Neural crest cell (in vitro differentiated cells): ENCODE data around the gene DVL1. TPM values are rescaled to one million over a fixed set of nuclear protein-coding genes. Genes with fewer than 3 reads are reported as not detected.

ENCODE experiments used
- DNase-seq: peaks from one replicate; pipeline ENCODE4 v3.0.0; 2021; ENCODE audit warnings: low read depth, mixed read lengths, low spot score
- H3K27ac Mint-ChIP-seq: one replicate; pipeline ENCODE4 v1.8.0; 2021; ENCODE audit warnings: mild to moderate bottlenecking, mixed read lengths; ENCODE audit not compliant: unreplicated experiment
- H3K27me3 Mint-ChIP-seq: 2 replicates; pipeline ENCODE4 v1.8.0; 2021; ENCODE audit warnings: low read depth, mild to moderate bottlenecking, mixed read lengths
- H3K36me3 Mint-ChIP-seq: 2 replicates; pipeline ENCODE4 v1.8.0; 2021; ENCODE audit warnings: low read depth, mild to moderate bottlenecking, mixed read lengths
- H3K4me1 Mint-ChIP-seq: 2 replicates; pipeline ENCODE4 v1.8.0; 2021; ENCODE audit warnings: mixed read lengths
- H3K4me3 Mint-ChIP-seq: one replicate; pipeline ENCODE4 v1.8.0; 2021; ENCODE audit warnings: mild to moderate bottlenecking, mixed read lengths
- H3K9me3 Mint-ChIP-seq: 2 replicates; pipeline ENCODE4 v1.8.0; 2021; ENCODE audit warnings: mixed read lengths
- total RNA-seq: library from RNA; stranded (reverse); gene quantifications from 2 replicates; pipeline ENCODE4 v1.2.1, GENCODE V29; 2021
- TF ChIP-seq, protein P1 (sequence below): fragments of 200-600 bp; sonication (generic); conservative IDR thresholded peaks from 2 replicates; pipeline ENCODE4 v1.5.0; 2021; ENCODE audit warnings: antibody characterized with exemption, mild to moderate bottlenecking

Gene DVL1
- total RNA-seq, 1 donor from 2014 or later: 63.4 TPM

DNA sequence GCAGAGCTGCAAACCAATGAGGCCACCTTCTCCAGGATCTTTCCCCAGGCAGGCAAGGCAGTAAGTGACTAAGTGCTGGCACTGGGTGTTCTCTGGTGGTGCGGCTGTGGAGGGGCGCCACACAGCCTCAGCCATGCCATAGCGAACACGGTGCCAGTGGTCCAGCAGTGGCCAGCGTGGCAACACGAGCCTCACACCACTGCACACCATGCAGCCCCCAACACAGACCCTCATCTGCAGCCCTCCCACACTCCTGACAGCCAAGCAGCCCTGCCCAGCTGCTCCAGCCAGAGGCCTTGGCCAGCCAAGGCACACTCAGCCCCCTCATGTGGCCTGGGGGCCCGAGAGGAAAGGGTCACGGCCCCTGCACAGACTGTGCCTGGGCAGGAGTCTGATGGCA is 27.7 kb downstream of the DVL1 start:
- Mint-ChIP-seq H3K27me3 (no peaks in the 10 kb centered on the region), H3K4me1 (peaks cover 14% of the 10 kb centered on the region), H3K9me3 (no peaks in the 10 kb centered on the region), H3K36me3 (no peaks in the 10 kb centered on the region), H3K4me3 (peak overlapping the region; percentile 59), H3K27ac (no peak overlapping the region)
- no peak for DNase-seq
- TF ChIP-seq, protein P1, sequence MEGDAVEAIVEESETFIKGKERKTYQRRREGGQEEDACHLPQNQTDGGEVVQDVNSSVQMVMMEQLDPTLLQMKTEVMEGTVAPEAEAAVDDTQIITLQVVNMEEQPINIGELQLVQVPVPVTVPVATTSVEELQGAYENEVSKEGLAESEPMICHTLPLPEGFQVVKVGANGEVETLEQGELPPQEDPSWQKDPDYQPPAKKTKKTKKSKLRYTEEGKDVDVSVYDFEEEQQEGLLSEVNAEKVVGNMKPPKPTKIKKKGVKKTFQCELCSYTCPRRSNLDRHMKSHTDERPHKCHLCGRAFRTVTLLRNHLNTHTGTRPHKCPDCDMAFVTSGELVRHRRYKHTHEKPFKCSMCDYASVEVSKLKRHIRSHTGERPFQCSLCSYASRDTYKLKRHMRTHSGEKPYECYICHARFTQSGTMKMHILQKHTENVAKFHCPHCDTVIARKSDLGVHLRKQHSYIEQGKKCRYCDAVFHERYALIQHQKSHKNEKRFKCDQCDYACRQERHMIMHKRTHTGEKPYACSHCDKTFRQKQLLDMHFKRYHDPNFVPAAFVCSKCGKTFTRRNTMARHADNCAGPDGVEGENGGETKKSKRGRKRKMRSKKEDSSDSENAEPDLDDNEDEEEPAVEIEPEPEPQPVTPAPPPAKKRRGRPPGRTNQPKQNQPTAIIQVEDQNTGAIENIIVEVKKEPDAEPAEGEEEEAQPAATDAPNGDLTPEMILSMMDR: no peak

DNA sequence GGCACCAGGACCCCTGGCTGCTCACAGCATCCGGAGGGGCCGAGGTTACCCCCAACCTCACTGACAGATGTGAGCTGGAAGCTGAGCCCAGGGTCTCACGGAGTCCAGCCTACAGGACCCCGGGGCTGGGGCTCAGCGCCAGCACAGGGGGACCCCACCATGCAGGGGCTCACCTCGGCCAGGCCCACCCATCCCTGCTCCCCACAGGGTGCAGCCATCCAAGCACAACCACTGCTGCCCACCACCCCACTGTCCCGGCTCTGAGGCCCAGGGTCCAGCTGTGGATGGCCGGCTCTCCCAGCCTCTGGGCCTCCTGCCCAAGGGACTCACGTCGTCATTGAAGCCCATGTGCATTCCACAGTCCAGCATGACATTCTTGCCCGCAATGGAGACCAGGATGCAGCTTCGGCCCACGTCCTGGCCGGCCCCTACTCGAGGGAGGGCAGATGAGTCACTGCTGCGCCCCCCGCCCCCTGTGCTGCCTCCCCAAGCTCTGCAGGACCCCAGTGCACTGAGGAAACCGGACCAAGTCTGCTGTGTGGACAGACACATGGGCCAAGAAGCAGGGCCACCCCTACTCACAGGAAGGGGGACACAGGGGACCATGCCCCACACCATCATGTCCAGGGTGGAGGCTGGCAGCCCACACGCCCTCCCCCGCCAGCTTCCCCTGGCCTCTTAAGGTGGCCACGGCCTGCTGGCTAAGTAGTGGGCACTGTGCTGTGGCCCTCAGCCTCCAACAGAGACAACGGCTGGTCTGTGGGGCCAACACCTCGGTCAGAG is 28.4 kb downstream of the DVL1 start:
- H3K27ac Mint-ChIP-seq: no peak overlapping the region
- TF ChIP-seq, protein P1: no peak
- H3K4me3 Mint-ChIP-seq: peak overlapping the region; percentile 59

DNA sequence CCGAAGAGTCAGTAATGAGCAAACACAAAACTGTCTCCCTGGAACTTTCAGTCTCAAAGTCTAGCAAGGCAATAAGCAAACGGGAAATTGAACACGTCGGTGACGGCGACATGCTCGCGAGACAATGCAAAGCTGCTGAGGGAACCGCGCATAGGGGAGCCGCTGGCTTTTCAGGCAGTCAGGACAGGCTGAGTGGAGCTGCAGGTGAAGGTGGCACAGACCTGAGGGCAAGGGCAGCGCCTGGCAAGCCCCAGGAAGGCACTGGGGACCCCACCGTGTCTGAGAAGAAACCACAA is 29.6 kb downstream of the DVL1 start:
- DNase-seq: no peak
- no peaks in the 10 kb centered on the region for H3K9me3 Mint-ChIP-seq
- peaks cover 2% of the 10 kb centered on the region for H3K36me3 Mint-ChIP-seq
- H3K27ac Mint-ChIP-seq: no peak overlapping the region
- H3K27me3 Mint-ChIP-seq: no peaks in the 10 kb centered on the region
- H3K4me1 Mint-ChIP-seq: peaks cover 21% of the 10 kb centered on the region
- TF ChIP-seq, protein P1: no peak
- H3K4me3 Mint-ChIP-seq: peak overlapping the region; percentile 70

More for the DNA sequence above, 28.4 kb downstream of the DVL1 start:
- peaks cover under 1% of the 10 kb centered on the region for H3K36me3 Mint-ChIP-seq
- DNase-seq: no peak
- H3K9me3 Mint-ChIP-seq: no peaks in the 10 kb centered on the region
- H3K27me3 Mint-ChIP-seq: no peaks in the 10 kb centered on the region
- H3K4me1 Mint-ChIP-seq: peaks cover 18% of the 10 kb centered on the region

DNA sequence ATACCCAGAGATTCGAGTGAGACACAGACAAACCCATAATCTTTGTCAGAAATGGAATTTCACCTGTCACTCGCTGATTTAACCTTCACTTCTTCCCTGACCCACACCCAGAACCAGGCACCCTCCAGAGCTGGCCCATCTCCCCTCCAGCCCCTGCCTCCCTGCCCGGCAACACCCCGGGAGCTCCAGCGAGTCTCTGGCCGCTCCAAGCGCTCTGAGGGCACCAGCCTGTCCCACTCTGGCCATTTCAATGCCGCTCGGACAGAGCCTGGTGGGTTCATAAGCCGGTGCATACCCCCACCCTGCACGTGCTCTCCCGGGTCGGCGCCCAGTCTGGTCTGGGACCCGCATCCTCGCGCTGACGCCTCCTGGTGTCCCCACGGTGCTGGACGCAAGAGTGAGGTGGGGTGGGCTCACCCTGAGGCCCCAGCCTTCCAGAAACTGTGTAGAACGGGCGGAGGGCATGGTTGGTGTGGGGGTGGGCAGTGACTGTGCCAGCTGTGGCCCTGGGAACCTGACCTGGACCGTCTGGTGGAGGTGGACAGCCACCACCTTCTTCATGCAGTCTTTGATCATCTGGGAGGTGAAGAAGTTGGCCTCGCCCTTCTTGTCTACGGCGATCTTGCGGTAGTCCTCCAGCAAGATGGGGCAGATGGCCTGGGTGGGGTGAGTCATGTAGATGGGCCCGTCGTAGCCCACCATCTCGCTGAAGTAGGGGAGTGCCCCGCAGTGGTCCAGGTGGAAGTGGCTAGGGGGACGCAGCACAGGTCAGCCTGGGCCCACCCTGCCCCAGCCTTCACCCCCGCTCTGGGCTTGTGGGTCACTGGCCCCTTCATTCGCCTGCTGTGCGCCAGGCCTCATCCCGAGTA is 30.2 kb downstream of the DVL1 start:
- DNase-seq: no peak
- Mint-ChIP-seq H3K36me3 (peaks cover 2% of the 10 kb centered on the region), H3K27me3 (no peaks in the 10 kb centered on the region), H3K4me3 (peak overlapping the region; percentile 70), H3K27ac (no peak overlapping the region), H3K4me1 (peaks cover 21% of the 10 kb centered on the region), H3K9me3 (no peaks in the 10 kb centered on the region)
- TF ChIP-seq, protein P1: no peak

DNA sequence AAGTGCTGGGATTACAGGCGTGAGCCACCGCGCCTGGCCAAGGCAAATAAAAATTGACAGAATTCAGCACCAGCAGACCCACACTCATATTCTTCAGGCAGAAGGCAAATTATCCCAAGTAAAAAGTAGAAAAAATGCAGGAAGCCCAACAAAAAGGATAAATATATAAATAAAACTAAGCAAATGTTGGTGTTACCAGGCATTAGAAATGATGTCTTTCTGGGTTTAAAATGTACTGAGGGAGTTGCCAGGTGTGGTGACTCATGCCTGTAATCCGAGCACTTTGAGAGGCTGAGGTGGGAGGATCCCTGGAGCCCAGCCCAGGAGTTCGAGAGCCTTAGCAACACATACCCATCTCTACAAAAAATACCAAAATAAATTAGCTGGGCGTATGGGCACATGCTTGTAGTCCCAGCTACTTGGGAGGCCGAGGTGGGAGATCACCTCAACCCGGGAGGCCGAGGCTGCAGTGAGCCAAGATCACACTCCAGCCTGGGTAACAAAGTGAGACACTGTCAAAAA is 31.0 kb downstream of the DVL1 start:
- no peaks in the 10 kb centered on the region for H3K27me3 Mint-ChIP-seq
- H3K4me3 Mint-ChIP-seq: peak overlapping the region; percentile 62
- H3K9me3 Mint-ChIP-seq: no peaks in the 10 kb centered on the region
- TF ChIP-seq, protein P1: no peak
- peaks cover 15% of the 10 kb centered on the region for H3K4me1 Mint-ChIP-seq
- peaks cover 2% of the 10 kb centered on the region for H3K36me3 Mint-ChIP-seq
- no peak for DNase-seq
- no peak overlapping the region for H3K27ac Mint-ChIP-seq
